NCI-H446 (cell line): Measurements from ENCODE around the gene C22orf23.
A peak's percentile ranks its signal among the peaks of the same experiment; 100 is the strongest.
"Not testable (repeated sequence)": the region's sequence is repeated elsewhere in the genome, so short reads cannot be mapped to it uniquely, and the experiment has no call there.

Experiments used
- DNase-seq, 2 experiments: peaks; one replicate each; lab custom pipeline; 2025; lab: John Stamatoyannopoulos, UW

Gene C22orf23

GRCh38 chr22:37954686-37955085, 1.3 kb upstream of the C22orf23 start:
- DNase-seq = no peak

GRCh38 chr22:37953062-37953436, 352 bp downstream of the C22orf23 start:
- DNase-seq = no peak

GRCh38 chr22:37952629-37953028, 772 bp downstream of the C22orf23 start:
- not testable (repeated sequence) for DNase-seq

DNA sequence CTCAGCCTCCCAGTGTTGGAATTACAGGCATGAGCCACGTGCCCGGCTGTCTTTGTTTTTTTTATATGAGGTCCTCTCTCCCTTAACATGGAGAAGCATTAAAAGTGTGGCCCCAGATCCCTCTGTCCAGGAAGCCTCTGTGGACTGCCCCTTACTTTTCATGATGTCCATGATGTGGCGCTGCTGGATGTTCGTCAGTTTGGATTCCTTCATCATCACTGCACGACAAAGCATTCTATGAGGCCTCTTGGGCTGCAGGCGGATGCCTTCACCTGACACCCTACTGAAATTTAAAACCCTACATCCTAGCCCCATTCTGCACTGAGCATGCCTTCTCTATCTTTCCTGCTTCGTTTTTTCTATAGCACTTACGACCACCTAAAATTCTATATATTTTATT, 2.1 kb downstream of the C22orf23 start:
- no peak for DNase-seq

DNA sequence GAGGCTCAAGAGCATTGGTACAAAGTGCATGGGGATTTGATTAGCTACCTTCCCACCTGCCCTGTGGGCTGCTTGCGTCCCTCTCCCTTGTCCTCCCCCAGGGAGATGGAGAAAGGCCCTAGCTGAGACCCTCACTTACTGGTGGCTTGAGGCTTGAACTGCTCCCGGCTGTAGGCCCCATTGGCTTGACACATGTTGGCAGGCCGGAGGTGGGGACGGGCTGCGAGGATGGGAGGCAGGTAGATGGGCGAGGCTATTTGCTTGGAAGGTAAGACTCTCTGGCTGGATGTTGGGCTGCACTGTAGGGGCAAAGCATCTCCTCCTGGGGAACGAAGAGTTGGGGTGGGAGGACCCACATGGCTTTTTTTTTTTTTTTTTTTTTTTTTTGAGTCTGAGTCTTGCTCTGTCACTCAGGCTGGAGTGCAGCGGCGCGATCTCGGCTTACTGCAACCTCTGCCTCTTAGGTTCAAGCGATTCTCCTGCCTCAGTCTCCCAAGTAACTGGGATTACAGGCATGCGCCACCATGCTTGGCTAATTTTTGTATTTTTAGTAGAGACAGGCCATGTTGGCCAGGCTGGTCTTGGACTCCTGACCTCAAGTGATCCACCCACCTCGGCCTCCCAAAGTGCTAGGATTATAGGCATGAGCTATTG, 6.1 kb downstream of the C22orf23 start:
- DNase-seq = not testable (repeated sequence)

GRCh38 chr22:37944423-37944822, 9.0 kb downstream of the C22orf23 start:
- not testable (repeated sequence) for DNase-seq

GRCh38 chr22:37943825-37944198, 9.6 kb downstream of the C22orf23 start:
- DNase-seq = no peak

GRCh38 chr22:37943136-37943824, 10.1 kb downstream of the C22orf23 start:
- no peak for DNase-seq

DNA sequence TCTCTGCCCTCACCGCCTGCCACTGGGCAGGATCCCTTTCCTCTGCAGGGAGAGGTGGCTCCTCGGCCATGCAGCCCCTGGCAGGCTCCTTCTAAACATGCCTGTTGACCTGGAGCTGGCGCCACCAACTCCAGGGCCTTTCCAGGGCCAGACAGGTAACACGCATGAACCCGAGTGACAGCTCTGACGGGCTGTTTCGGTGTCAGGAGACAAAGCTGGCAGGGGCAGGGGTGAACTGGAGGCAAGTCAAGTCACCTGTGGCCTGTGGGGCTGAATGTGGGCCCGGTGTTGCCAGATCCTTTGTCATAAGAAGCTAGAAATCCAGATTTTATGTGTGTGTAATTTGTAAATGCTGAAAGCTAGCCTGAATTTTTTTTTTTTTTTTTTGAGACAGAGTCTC, 11.3 kb downstream of the C22orf23 start:
- no peak for DNase-seq

- DNase-seq = no peak
Observed at GRCh38 chr22:37940698-37941376, 12.6 kb downstream of the C22orf23 start.

- DNase-seq = peak; percentile 28 to 84
Observed at GRCh38 chr22:37933711-37934376, 19.6 kb downstream of the C22orf23 start.

DNA sequence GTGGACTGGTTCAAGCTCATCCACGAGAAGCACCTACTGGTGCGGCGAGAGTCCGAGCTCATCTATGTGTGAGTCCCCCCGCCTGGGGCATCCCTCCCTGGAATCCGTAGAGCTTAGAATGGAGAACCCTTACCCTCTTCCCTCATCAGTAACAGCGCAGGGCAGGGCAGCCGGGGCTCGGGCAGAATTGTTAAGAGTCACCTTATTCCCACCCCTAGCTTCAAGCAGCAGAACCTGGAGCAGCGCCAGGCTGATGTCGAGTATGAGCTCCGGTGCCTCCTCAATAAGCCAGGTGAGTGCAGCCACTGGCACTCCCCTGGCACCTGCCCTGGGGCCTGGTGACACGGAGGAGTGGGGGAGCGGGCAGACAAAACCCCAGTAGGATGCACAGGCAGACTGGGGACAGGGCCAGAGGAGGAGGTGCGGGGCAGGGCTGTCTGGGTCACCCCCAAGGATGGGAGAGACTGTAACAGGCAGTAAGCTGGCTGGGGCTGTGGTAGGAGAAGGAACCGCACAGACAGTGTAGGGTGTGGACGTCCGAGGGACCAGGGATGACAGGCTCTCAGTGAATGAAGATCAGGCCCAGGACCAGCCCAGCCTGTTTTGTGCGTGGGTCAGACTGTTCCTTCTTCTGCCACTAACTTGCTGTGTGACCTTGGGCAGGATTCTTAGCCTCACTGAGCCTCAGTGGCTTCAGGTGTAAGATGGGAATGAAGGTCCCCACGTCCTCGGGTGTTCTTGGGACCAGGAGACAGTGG, 20.4 kb downstream of the C22orf23 start:
- DNase-seq = no peak

- DNase-seq = no peak
Observed at GRCh38 chr22:37932401-37932800, 21.0 kb downstream of the C22orf23 start.

- no peak for DNase-seq
Observed at GRCh38 chr22:37931893-37932389, 21.5 kb downstream of the C22orf23 start.

GRCh38 chr22:37930952-37931440, 22.4 kb downstream of the C22orf23 start:
- DNase-seq = no peak

- no peak for DNase-seq
Observed at GRCh38 chr22:37930270-37930951, 23.0 kb downstream of the C22orf23 start.

DNA sequence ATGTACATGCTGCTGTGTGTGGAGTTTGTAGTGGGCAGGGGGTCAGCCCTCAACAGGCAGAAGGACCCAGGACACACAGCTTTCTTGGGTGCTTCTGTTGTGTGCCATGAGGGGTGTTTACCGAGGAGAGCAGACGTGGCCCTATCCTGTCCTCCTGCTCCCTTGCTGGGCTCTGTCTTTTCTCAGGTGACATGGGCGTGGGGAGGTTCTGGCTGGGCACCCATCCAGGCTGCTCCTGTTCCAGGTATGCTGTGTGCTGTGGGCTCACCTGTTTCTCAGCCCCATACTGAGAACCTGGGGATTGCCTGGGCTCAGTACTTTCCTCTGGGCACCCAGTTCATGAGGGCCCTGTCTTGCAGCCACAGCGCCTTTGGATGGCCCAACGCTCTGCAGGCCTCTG, 24.0 kb downstream of the C22orf23 start:
- DNase-seq = no peak

DNA sequence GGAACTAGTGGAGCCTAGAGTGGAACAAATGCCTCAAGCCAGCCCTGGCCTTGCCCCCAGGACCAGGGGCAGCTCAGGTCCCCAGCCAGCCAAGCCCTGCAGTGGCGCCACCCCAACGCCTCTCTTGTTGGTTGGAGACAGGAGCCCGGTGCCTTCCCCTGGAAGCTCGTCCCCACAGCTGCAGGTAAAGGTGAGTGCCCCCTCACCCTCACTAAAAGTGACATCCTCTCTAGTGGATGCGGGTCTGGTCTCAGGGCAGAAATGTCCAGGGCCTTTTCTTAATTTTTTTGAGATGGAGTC, 25.8 kb downstream of the C22orf23 start:
- DNase-seq = no peak

DNA sequence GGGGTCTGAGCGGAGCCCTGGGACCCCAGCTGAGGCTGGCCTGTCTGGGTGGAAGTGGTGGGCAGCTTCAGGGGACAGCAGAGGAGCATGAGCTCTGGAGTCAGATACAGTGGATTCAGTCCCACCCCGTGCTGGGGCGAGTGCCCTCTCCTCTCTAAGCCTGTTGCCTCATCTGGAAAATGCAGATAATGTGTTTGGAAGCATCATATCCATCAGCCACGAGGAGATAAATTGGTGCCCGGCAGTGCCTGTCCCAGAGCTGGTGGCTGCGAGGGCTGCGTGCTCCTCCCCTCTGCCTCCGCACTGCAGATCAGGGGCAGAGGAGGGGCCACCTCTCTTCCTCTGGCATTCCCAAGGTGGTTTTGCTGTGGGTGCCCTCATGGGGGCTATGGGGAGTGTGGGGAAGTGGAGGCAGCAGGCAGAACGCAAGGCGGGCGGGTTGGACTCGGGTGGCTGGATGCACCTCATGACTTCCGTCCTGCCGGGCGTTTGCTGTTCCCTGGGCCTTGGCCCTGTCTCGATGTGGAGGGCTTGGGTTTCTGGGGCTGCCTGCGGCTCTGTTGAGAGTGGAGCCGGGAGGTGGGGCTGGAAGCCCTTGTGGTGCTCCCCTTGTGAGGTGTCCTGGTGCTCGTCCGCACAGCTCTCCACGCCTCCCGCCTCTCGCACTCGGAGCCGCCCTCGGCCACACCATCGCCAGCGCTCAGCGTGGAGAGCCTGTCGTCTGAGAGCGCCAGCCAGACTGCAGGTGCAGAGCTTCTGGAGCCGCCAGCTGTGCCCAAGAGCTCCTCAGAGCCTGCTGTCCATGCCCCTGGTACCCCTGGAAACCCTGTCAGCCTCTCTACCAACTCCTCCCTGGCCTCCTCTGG, 26.4 kb downstream of the C22orf23 start:
- no peak for DNase-seq

GRCh38 chr22:37926358-37926757, 27.0 kb downstream of the C22orf23 start:
- no peak for DNase-seq
